Cardiac atrium fibroblast (primary cell): ENCODE data around the gene FAM3B. TPM values are rescaled to one million over a fixed set of nuclear protein-coding genes. Genes with fewer than 3 reads are reported as not detected.

Source experiments
- total RNA-seq: library from RNA; depleted of rRNA; stranded (reverse); fragments of >200 nt; gene quantifications from 2 replicates; pipeline ENCODE4 v1.2.3, GENCODE V29; 2015

The FAM3B gene, protein sequence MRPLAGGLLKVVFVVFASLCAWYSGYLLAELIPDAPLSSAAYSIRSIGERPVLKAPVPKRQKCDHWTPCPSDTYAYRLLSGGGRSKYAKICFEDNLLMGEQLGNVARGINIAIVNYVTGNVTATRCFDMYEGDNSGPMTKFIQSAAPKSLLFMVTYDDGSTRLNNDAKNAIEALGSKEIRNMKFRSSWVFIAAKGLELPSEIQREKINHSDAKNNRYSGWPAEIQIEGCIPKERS
- total RNA-seq: not detected in 2 replicates

GRCh38 chr21:41316200-41317062 lies at the start of gene FAM3B:
Gene FAM3B, plus strand, starts transcription at chr21:41316801. Its CDS starts 79 bp downstream, at chr21:41316880.

GRCh38 chr21:41361786-41362604 lies 45.4 kb downstream of the FAM3B start, which contains the start of gene MX2:
Gene MX2, plus strand, starts transcription at chr21:41362027. Its CDS starts 14,880 bp downstream, at chr21:41376907.

Other genes with a start within 250 kb of the FAM3B start
- gene BACE2, start 148.6 kb upstream of the FAM3B start, total RNA-seq: 24.6 and 34.2 TPM in 2 replicates
- 1.6 and 7.0 TPM in 2 replicates for gene MX2, start 45.2 kb downstream of the FAM3B start, total RNA-seq
- gene MX1, start 109.4 kb downstream of the FAM3B start, total RNA-seq: under 0.01 and 6.6 TPM in 2 replicates
- gene TMPRSS2, start 191.4 kb downstream of the FAM3B start, total RNA-seq: not detected in 2 replicates